HG03159 (cell line): ENCODE data around the gene CARNS1.

Experiments
- ATAC-seq: cut with Tn5 transposase; IDR thresholded peaks from one replicate; pipeline ENCODE4 v1.9.1; 2021; ENCODE audit warnings: mild to moderate bottlenecking, moderate library complexity; ENCODE audit not compliant: unreplicated experiment

Gene CARNS1

GRCh38 chr11:67409261-67409666 is 6.2 kb upstream of the CARNS1 start:
- ATAC-seq, result no peak

GRCh38 chr11:67409781-67410368 is 5.6 kb upstream of the CARNS1 start:
- ATAC-seq, result no peak

- no peak for ATAC-seq
Measured at GRCh38 chr11:67410369-67410831, 5.1 kb upstream of the CARNS1 start.

GRCh38 chr11:67410984-67411784 is 4.3 kb upstream of the CARNS1 start:
- ATAC-seq, result no peak

- ATAC-seq, result no peak
Measured at GRCh38 chr11:67411785-67412152, 3.7 kb upstream of the CARNS1 start.

- ATAC-seq, result no peak
Measured at GRCh38 chr11:67412495-67413179, 2.8 kb upstream of the CARNS1 start.

- ATAC-seq, result no peak
Measured at GRCh38 chr11:67413266-67413849, 2.1 kb upstream of the CARNS1 start.

GRCh38 chr11:67416416-67417335 is 1.2 kb downstream of the CARNS1 start:
- ATAC-seq, result no peak

- ATAC-seq, result no peak
Measured at GRCh38 chr11:67417425-67417824, 1.9 kb downstream of the CARNS1 start.

- no peak for ATAC-seq
Measured at GRCh38 chr11:67418476-67419281, 3.2 kb downstream of the CARNS1 start.

GRCh38 chr11:67419325-67420049 is 4.0 kb downstream of the CARNS1 start:
- no peak for ATAC-seq

- ATAC-seq, result no peak
Measured at GRCh38 chr11:67420147-67420645, 4.7 kb downstream of the CARNS1 start.

GRCh38 chr11:67420646-67421429 is 5.4 kb downstream of the CARNS1 start:
- ATAC-seq, result peak; percentile 80

- no peak for ATAC-seq
Measured at GRCh38 chr11:67421430-67422031, 6.1 kb downstream of the CARNS1 start.

GRCh38 chr11:67422891-67423290 is 7.4 kb downstream of the CARNS1 start:
- ATAC-seq, result no peak

GRCh38 chr11:67423466-67423865 is 8.0 kb downstream of the CARNS1 start:
- ATAC-seq, result no peak

- ATAC-seq, result no peak
Measured at GRCh38 chr11:67423891-67424613, 8.6 kb downstream of the CARNS1 start.
